Fibroblast of skin of scalp (primary cell): ENCODE results near the gene SLIT3.

Experiments used
- DNase-seq: peaks from one replicate; pipeline ENCODE4 v3.0.0-alpha.2; 2013

The SLIT3 gene

DNA sequence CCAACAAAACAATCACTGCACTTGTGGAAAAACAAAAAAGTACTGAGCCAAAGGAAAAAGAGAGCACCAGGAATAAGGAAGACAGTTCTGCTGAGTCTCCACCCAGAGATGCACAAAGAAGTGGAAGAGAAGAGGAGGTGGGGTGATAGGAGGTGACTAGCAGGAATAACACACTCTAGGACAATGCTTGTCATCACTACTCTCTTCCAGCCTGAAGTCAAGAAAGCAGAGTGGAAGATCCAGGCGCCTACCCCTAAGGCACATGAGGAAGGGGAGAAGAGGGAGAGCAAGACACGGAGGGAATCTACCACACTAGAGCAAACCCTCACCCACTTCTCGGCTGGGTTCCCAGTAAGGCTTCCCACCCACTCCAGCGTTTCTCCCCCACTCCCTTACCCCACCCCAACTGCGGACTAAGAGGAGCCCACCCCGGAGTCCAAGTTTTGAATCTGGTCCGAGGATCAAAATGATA, 1.7 kb downstream of the SLIT3 start:
- DNase-seq, result peak; percentile 41

DNA sequence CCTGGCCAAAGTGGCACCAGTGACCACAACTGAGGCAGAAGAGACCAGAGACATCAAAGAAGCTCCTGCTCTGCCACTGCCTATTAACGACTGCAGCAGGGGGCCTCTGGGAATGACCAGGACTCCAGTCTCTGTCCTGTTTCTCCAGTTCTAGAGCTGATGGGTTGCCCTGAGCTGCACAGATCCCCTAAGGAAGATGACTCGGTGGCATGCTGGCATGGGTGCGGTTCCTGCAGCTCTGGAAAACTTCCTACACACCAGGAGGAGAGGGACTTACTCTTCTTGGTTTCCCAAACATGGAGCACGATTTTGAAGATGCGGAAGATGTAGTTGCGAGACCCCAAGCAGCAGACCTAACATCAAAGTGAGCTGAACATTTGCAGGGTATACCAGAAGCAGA, 2.7 kb downstream of the SLIT3 start:
- DNase-seq, result no peak

- DNase-seq, result peak; percentile 12
Measured at GRCh38 chr5:169296419-169297143, 4.4 kb downstream of the SLIT3 start.

GRCh38 chr5:169295306-169295705, 5.6 kb downstream of the SLIT3 start:
- no peak for DNase-seq

- no peak for DNase-seq
Measured at GRCh38 chr5:169294621-169295020, 6.3 kb downstream of the SLIT3 start.

GRCh38 chr5:169291877-169292276, 9.1 kb downstream of the SLIT3 start:
- no peak for DNase-seq

- DNase-seq, result no peak
Measured at GRCh38 chr5:169290895-169291294, 10.0 kb downstream of the SLIT3 start.

- DNase-seq, result no peak
Measured at GRCh38 chr5:169289520-169289919, 11.4 kb downstream of the SLIT3 start.

DNA sequence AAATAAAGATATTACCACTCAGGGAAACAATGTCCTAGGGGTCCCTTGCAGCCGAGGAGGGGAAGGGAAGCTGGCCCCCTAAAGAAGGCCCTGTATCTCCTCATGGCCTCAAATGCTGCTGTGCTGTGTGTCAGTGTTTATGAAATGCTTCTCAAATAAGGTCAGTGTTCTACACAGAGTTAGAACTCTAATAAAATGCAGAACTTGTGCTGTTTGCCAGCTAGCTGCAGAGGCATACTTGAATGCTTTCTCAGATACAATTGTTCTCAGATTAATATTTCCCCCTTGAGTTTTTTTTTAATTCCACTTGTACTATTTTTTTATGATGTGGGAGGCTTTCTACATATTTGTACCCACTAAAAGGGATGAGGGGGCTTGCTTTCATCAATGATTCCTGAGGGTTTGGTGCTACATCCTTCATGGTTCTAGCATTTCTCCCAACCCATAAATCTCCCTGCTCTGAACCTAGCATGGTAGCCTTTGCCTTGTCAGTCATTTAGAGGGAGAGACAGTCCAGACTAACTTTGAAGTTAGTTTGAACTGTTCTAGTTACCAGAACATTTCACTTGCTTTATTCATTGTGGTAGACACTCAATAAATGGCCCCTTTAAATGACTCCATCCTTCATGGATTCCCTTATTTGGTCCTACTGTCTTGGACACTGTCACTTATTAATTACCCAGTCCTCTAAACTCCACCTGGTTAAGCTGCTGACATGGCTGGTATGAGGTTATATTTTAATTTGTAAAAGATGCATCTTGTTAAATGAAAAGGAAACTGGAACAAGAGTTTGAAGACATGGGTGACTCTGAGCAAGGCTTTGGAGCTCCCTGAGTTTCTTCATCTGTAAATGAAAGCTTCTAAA, 12.6 kb downstream of the SLIT3 start:
- DNase-seq, result no peak

GRCh38 chr5:169287529-169287928, 13.4 kb downstream of the SLIT3 start:
- no peak for DNase-seq

DNA sequence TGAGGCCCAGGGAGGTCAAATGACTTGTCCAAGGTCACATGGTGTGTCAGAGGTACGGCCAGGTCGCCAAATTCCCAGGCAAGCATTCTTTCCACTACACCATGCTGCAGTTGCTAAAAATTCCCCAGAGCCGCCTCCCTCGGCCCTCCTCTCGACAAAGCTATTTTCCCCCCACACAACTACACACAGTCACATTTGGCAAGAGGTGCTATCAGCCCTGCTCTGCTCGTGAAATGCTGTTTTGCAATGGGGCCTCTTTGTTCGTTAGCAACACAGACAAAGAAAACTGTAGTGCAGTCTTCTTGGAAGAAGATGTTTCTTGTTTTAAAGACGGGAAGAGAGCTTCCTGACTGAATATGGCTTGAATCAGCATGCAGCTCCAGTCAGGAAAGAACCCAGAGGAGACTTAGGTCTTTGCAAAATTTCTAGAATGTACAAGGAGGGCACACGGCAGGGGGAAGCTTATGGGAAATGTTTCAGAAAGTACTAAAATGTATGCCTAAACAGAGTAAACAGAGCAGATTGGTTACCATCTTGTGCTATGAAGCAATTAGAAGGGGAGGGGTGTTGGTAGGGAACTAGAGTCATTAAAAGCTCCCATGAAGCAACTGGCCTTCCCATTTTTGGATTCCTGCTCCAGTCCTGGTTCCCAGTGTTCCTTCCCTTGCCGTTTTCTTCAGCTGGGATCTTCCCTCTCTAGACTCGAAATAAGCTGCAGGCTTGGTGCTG, 14.2 kb downstream of the SLIT3 start:
- DNase-seq, result no peak

GRCh38 chr5:169283887-169284286, 17.1 kb downstream of the SLIT3 start:
- DNase-seq, result no peak

DNA sequence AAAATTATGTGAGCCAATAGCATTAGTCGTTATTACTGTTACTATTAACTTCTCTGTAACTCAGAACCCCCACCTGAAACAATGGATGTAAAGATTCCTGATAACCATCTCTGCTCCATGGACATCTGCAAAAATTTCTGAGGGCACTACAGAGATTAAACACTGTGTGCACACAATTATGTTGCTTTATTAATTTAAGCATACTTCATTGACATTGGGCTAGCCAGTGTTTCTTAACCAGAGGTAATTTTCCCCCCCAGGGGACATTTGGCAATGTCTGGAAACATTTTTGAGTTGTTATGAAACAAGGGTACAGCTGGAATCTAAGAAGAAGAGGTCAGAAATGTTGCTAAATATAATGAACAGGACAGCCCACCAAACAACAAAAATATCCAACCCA, 19.3 kb downstream of the SLIT3 start:
- no peak for DNase-seq

GRCh38 chr5:169280696-169281095, 20.2 kb downstream of the SLIT3 start:
- DNase-seq, result no peak

- DNase-seq, result no peak
Measured at GRCh38 chr5:169280286-169280685, 20.7 kb downstream of the SLIT3 start.

DNA sequence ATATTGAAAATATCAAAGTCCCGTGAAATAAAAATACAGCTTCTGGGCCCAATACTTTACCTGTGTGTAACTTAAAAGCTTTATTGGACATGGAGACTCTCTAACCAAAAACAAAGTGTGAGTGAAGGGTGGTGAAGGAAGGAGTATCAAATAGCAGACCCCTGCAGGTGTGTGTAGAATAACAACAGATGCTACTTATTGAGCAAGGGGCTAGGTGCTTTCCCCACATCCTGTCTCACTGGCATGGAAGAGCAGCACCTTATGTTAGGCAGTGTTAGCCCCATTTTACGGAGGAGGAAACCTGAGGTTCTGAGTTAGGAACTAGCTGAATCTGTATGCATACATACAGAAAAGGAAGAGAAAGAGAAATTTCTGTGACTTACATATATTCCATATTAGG, 21.8 kb downstream of the SLIT3 start:
- no peak for DNase-seq

- no peak for DNase-seq
Measured at GRCh38 chr5:169273881-169274280, 27.1 kb downstream of the SLIT3 start.

DNA sequence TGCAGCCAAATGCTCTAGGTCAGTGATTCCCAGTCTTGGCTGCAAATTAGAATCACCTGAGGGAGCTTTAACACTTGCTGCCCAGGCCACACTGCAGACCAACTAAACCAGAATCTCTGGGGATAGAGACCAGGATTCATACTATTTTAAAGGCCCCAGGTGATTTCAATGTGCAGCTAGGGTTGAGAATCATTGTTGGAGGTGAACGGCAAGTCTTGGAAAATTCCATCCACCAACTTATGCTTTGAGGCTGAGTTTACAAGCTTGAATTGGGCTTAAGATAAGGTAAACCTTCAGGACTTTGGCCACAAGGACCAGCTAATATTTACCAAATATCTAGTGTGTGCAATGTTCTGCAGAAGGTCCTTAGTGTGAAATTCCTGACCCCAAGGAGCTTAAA, 27.5 kb downstream of the SLIT3 start:
- DNase-seq, result no peak

DNA sequence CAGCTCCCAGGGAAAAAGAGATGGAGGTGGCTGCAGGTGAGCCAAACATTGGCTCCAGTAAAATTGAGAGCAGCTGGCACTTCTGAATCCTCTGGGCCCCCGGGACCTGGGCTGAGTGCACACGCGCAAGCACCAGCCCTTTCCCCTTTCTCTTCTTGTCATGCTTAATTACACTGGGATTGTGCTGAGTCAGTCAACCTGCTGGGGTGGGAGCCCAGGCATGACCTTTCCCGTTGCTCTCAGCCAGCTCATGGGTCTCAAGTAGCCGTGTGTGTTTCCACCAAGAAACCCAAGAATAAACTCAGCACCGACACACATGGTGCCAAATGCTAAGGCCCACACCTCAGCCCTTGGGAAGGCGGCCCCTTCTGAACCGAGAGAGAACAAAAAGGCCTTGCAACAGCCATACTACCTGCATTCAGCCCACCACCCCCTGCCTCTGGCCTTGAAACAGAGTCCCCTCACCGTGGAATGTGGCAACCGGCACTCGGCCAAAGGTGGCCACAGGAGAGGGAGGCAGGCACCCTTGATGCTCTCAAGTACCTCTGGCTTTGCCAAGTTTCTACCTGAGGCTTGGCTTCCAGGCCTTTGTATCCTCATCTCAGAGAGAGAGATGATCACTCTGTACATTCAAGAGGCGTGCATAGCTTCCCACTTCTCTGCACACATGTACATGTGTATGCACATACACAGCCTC, 28.1 kb downstream of the SLIT3 start:
- no peak for DNase-seq

DNA sequence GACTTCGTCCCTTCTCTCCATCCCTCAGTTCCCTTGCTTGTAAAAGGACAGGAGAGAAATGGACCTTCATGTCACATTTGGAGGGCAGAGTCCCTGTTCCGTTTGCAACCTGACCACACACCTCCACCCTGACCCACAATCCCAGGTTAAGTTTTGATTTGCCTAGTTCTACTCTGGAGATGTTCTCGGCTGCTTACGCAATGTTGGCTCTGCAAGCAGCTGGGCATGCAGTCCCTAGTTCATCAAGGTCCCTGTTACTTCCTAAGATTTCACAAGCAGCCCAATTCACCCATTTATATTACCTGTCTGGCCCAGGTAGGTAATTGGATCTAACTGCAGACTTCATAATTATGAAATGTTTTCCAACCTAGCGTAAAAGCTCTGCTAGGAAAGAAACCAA, 28.8 kb downstream of the SLIT3 start:
- no peak for DNase-seq

- DNase-seq, result no peak
Measured at GRCh38 chr5:169270827-169271226, 30.1 kb downstream of the SLIT3 start.

GRCh38 chr5:169268019-169268418, 32.9 kb downstream of the SLIT3 start:
- peak; percentile 91 for DNase-seq

GRCh38 chr5:169265888-169266287, 35.1 kb downstream of the SLIT3 start:
- DNase-seq, result no peak
